GM12878 (cell line): ENCODE results near the gene KIAA0408. TPM values are rescaled to one million over a fixed set of nuclear protein-coding genes. Genes with fewer than 3 reads are reported as not detected.
A peak's percentile ranks its signal among the peaks of the same experiment; 100 is the strongest.

Experiments used
- ATAC-seq: fragments of 200-7000 bp; cut with Tn5 transposase; 3 replicates; pipeline ENCODE4 v1.9.1; 2020; ENCODE audit warnings: mild to moderate bottlenecking, moderate library complexity
- BruUV-seq: library from RNA; stranded (reverse); fragments of 400-500 nt; replicated peaks from 2 replicates; lab custom pipeline; 2021; lab: Mats Ljungman, UMichigan
- CTCF ChIA-PET: fragments of 300-600 bp; sonication (Branson Sonifier 250); formaldehyde crosslinking; extraction: SDS; loops from one replicate; lab custom pipeline; 2021; ENCODE audit warnings: inconsistent platforms; lab: Yijun Ruan, JAX
- POLR2A ChIA-PET: fragments of 350-600 bp; formaldehyde crosslinking; extraction: SDS; loops from one replicate; lab custom pipeline; 2021; ENCODE audit warnings: inconsistent platforms; lab: Charles Lee
- RAD21 ChIA-PET: fragments of 300-600 bp; sonication (Branson Sonifier 250); formaldehyde crosslinking; loops from one replicate; lab custom pipeline; 2023; ENCODE audit warnings: antibody characterized with exemption; ENCODE audit not compliant: unreplicated experiment; lab: Charles Lee
- SMC1A ChIA-PET: fragments of 300-600 bp; sonication (Branson Sonifier 250); formaldehyde crosslinking; loops from one replicate; lab custom pipeline; 2023; ENCODE audit not compliant: unreplicated experiment, uncharacterized antibody; lab: Charles Lee
- DNase-seq: peaks from one replicate; pipeline ENCODE4 v3.0.0-alpha.2; 2011; ENCODE audit warnings: low read depth, low spot score
- FAIRE-seq: peaks from 3 replicates; lab custom pipeline; 2011; peaks lifted over from hg19 to GRCh38; lab: Jason Lieb, UNC
- H2AFZ ChIP-seq: 2 replicates; pipeline ENCODE4 v1.6.0; 2011; ENCODE audit warnings: low read depth, low read length, control low read depth; ENCODE audit not compliant: control insufficient read depth
- H3K27ac ChIP-seq: 2 replicates; pipeline ENCODE4 v1.5.1; 2011; ENCODE audit warnings: control low read depth; ENCODE audit not compliant: control insufficient read depth, insufficient read depth
- H3K27me3 ChIP-seq, 2 experiments: replicated peaks in 1 of 2; 2 replicates each; pipeline versions ENCODE4 v1.6.0 to v1.6.1; 2011; ENCODE audit warnings: low read length in 1 of 2; ENCODE audit not compliant: control insufficient read depth in 2 of 2, insufficient read depth in 2 of 2
- H3K36me3 ChIP-seq, 2 experiments: 2 replicates each; pipeline ENCODE4 v1.5.1; 2011; ENCODE audit warnings: low read length in 1 of 2; ENCODE audit not compliant: control insufficient read depth in 2 of 2, insufficient read depth in 2 of 2
- H3K4me1 ChIP-seq: 2 replicates; pipeline ENCODE4 v1.6.1; 2011; ENCODE audit warnings: mild to moderate bottlenecking, low read length, moderate library complexity, mixed read lengths; ENCODE audit not compliant: control insufficient read depth, insufficient read depth
- H3K4me2 ChIP-seq: 2 replicates; pipeline ENCODE4 v1.6.0; 2011; ENCODE audit warnings: control low read depth; ENCODE audit not compliant: control insufficient read depth, insufficient read depth
- H3K4me3 ChIP-seq: fragments of 200-600 bp; sonication (generic); 2 replicates; pipeline ENCODE4 v1.5.1; 2016
- H3K79me2 ChIP-seq: 2 replicates; pipeline ENCODE4 v1.6.0; 2011; ENCODE audit warnings: low read length; ENCODE audit not compliant: control insufficient read depth, insufficient read depth
- H3K9ac ChIP-seq: 2 replicates; pipeline ENCODE4 v1.8.0; 2011; ENCODE audit warnings: low read length, control low read depth, mixed read lengths; ENCODE audit not compliant: control insufficient read depth, insufficient read depth
- H3K9me3 ChIP-seq: replicated peaks from 3 replicates; pipeline ENCODE4 v1.5.1; 2011; ENCODE audit warnings: mild to moderate bottlenecking, low read length; ENCODE audit not compliant: control insufficient read depth, insufficient read depth
- H4K20me1 ChIP-seq: 2 replicates; pipeline ENCODE4 v1.6.0; 2011; ENCODE audit not compliant: control insufficient read depth, insufficient read depth
- BCLAF1 ChIP-seq: fragments of 450-650 bp; IDR thresholded peaks from 2 replicates; pipeline ENCODE4 v1.6.1; 2017; ENCODE audit warnings: antibody characterized with exemption, mild to moderate bottlenecking, moderate library complexity
- DPF2 ChIP-seq: fragments of 450-650 bp; IDR thresholded peaks from 2 replicates; pipeline ENCODE4 v1.6.1; 2017; ENCODE audit warnings: mild to moderate bottlenecking
- ELK1 ChIP-seq: IDR thresholded peaks from 2 replicates; pipeline ENCODE4 v1.6.1; 2012; ENCODE audit warnings: low read depth, low read length, improper control_type of control experiment
- ESRRA ChIP-seq: IDR thresholded peaks from 2 replicates; pipeline ENCODE4 v1.6.1; 2012; ENCODE audit warnings: mild to moderate bottlenecking, low read length, improper control_type of control experiment
- ETV6 ChIP-seq, 2 experiments: fragments of 450-650 bp in 1 of 2; IDR thresholded peaks in 1 of 2; conservative IDR thresholded peaks in 1 of 2; 2 replicates each; pipeline ENCODE4 v1.6.1; 2014; ENCODE audit warnings: antibody characterized with exemption in 1 of 2, borderline replicate concordance in 1 of 2, low read depth in 1 of 2, mild to moderate bottlenecking in 1 of 2, moderate library complexity in 1 of 2
- FOXM1 ChIP-seq: IDR thresholded peaks from 2 replicates; pipeline ENCODE4 v1.6.1; 2012; ENCODE audit warnings: low read depth, mild to moderate bottlenecking, inconsistent platforms, low read length, moderate library complexity
- MLLT1 ChIP-seq: fragments of 450-650 bp; IDR thresholded peaks from 2 replicates; pipeline ENCODE4 v1.6.1; 2016; ENCODE audit warnings: mild to moderate bottlenecking
- NR2F1 ChIP-seq: fragments of 450-650 bp; conservative IDR thresholded peaks from 2 replicates; pipeline ENCODE4 v1.6.1; 2017; ENCODE audit warnings: mild to moderate bottlenecking
- NRF1 ChIP-seq: conservative IDR thresholded peaks from 2 replicates; pipeline ENCODE4 v1.6.1; 2011; ENCODE audit warnings: mild to moderate bottlenecking, low read depth, low read length, improper control_type of control experiment
- PBX3 ChIP-seq: IDR thresholded peaks from 2 replicates; pipeline ENCODE4 v1.6.1; 2011; ENCODE audit warnings: mild to moderate bottlenecking, low read depth, low read length, moderate library complexity; ENCODE audit not compliant: insufficient replicate concordance
- SMARCA5 ChIP-seq: fragments of 450-650 bp; IDR thresholded peaks from 2 replicates; pipeline ENCODE4 v1.6.1; 2017; ENCODE audit warnings: mild to moderate bottlenecking
- WGBS: methylation state at CpG from one replicate; pipeline ENCODE4 v1.1.6; 2016; ENCODE audit warnings: low lambda C conversion rate; ENCODE audit not compliant: insufficient replicate concordance, insufficient coverage; ENCODE audit errors: missing lambda C conversion rate; 5-methylcytosine and 5-hydroxymethylcytosine counted together
- in situ Hi-C: fragments of 300-500 bp; cut with MboI; formaldehyde crosslinking; loops from 9 replicates; pipeline ENCODE4 v1.14.3; 2018; ENCODE audit warnings: mixed read lengths
- intact Hi-C: fragments of 100-400 bp; cut with micrococcal nuclease; formaldehyde crosslinking; loops from one replicate; pipeline ENCODE4 v1.14.2; 2022; ENCODE audit not compliant: unreplicated experiment
- polyA plus RNA-seq, 11 experiments: library from polyadenylated mRNA; depleted of rRNA in 4 of 11; unstranded in 6 of 11; stranded (reverse) in 5 of 11; fragments of >200 nt; fragmentation: Nextera tagmentation in 4 of 11; fragmentation: Illumina TruSeq in 1 of 11; extraction: Ambion mirVana in 4 of 11; extraction: Trizol in 1 of 11; gene quantifications; 1 replicate in 1 of 11; 2 replicates in 10 of 11; pipeline versions ENCODE4 v1.2.1 to v1.2.3, GENCODE V29; 2011 to 2016; ENCODE audit warnings: inconsistent platforms in 2 of 11, missing spikeins in 2 of 11, low read depth in 1 of 11
- total RNA-seq, 4 experiments: library from RNA; depleted of rRNA in 3 of 4; stranded (reverse); fragments of >200 nt in 3 of 4; fragmentation: Illumina TruSeq in 1 of 4; extraction: Trizol in 1 of 4; gene quantifications; 2 replicates each; pipeline versions ENCODE4 v1.2.1 to v1.2.3, GENCODE V29; 2013 to 2021

The KIAA0408 gene
- total and polyA plus RNA-seq, 10 of the 15 experiments (the other 5 are each of a cell fraction or from before 2014, with no cell fraction given) = 0.03 to 0.30 (median 0.06) TPM; not detected in 4

GRCh38 chr6:127420556-127420955, 38.6 kb downstream of the KIAA0408 start:
- peak; percentile 100 for ATAC-seq
- no peaks in the 10 kb centered on the region for H3K27me3 ChIP-seq
- no peak overlapping the region for H3K4me3 ChIP-seq
- no peaks in the 10 kb centered on the region; the same call in 1 of the 2 replicates for H3K4me1 ChIP-seq
- no peaks in the 10 kb centered on the region for H3K79me2 ChIP-seq
- no peak overlapping the region for H3K9ac ChIP-seq
- intact Hi-C loops = loop anchor here (1.0 to 2.0 kb wide), 3 partner anchors 78 to 233 kb away; partner anchors contain the start of gene ECHDC1
- ChIA-PET SMC1A (interaction anchor here (0.6 to 6.2 kb wide), 26 partner anchors 12 to 233 kb away, joined by 3 to 44 read pairs (median 5); partner anchors contain the start of gene RNF146), POLR2A (interaction anchor here (0.6 to 2.2 kb wide), 5 partner anchors 19 to 154 kb away, joined by 3 to 11 read pairs (median 4); partner anchors contain the start of gene RNF146), RAD21 (interaction anchor here (0.9 to 4.8 kb wide), 21 partner anchors 12 to 235 kb away, joined by 3 to 41 read pairs (median 4); partner anchors contain the start of genes ECHDC1 and RNF146), CTCF (interaction anchor here (0.6 to 6.0 kb wide), 26 partner anchors 9 to 233 kb away, joined by 3 to 81 read pairs (median 5); partner anchors contain the start of gene RNF146)
- in situ Hi-C loops = loop anchor here (5.0 kb wide), 1 partner anchor 113 kb away; no protein-coding TSS in a partner anchor
- H4K20me1 ChIP-seq = no peaks in the 10 kb centered on the region
- H3K36me3 ChIP-seq = no peaks in the 10 kb centered on the region
- no TSS peak for BruUV-seq
- DNase-seq = peak; percentile 74
- FAIRE-seq = peak; percentile 87
- no peak overlapping the region for H3K4me2 ChIP-seq
- H2AFZ ChIP-seq = peak overlapping the region; percentile 77
- H3K27ac ChIP-seq = no peak overlapping the region
- 0% methylated on average over 2 of the region's 2 CpGs for WGBS
- H3K9me3 ChIP-seq = no peaks in the 10 kb centered on the region
- no peak for TF ChIP-seq NRF1
- no peak for TF ChIP-seq ELK1
- TF ChIP-seq MLLT1 = no peak
- no peak for TF ChIP-seq FOXM1
- TF ChIP-seq NR2F1 = no peak
- no peak for TF ChIP-seq ESRRA
- 0 out of 2 replicates have a peak, but pooled peaks have one; percentile 22 for TF ChIP-seq DPF2
- TF ChIP-seq SMARCA5 = peak; percentile 84
- TF ChIP-seq PBX3 = no peak
- no peak for TF ChIP-seq ETV6 (conservative IDR thresholded peaks at IDR 0.05 in 1 of 2, IDR thresholded peaks at IDR 0.05 in 1 of 2; ENCODE audit: borderline replicate concordance in 1 of 2, low read depth in 1 of 2)
- TF ChIP-seq BCLAF1 = no peak
